Mucosa of gallbladder (tissue), 1 donor: ENCODE measurements around the gene OR1L4. TPM values are rescaled to one million over a fixed set of nuclear protein-coding genes. Genes with fewer than 3 reads are reported as not detected.

Experiments
- DNase-seq: peaks from one replicate; pipeline ENCODE4 v3.0.0-alpha.2; 2020; ENCODE audit warnings: low spot score
- total RNA-seq: library from RNA; stranded (reverse); gene quantifications from one replicate; pipeline ENCODE4 v1.2.1, GENCODE V29; 2021
- donor health status: DM: no; HTN: no; CAD: no.

OR1L4 gene, protein sequence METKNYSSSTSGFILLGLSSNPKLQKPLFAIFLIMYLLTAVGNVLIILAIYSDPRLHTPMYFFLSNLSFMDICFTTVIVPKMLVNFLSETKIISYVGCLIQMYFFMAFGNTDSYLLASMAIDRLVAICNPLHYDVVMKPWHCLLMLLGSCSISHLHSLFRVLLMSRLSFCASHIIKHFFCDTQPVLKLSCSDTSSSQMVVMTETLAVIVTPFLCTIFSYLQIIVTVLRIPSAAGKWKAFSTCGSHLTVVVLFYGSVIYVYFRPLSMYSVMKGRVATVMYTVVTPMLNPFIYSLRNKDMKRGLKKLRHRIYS
- not detected for total RNA-seq

DNA sequence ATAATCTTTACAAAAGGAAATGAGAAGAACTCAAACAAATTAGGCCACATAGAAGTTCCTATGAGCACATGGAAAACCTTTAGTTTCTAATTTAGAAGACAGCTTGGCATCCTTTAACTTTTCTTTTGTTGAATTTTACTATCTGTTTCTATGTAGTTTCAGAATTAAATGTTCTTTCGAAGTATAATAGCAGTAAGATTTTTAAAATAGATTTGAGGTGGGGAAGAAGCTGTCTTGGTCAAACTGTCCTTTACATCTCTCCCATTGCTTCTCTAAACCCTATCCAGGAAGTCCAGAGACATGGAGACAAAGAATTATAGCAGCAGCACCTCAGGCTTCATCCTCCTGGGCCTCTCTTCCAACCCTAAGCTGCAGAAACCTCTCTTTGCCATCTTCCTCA is at the start of gene OR1L4:
TSS of gene OR1L4 (plus strand) at position 301 of the 400 bp plus-strand sequence. CDS start at position 301, 0 bp downstream.
- DNase-seq: no peak

DNA sequence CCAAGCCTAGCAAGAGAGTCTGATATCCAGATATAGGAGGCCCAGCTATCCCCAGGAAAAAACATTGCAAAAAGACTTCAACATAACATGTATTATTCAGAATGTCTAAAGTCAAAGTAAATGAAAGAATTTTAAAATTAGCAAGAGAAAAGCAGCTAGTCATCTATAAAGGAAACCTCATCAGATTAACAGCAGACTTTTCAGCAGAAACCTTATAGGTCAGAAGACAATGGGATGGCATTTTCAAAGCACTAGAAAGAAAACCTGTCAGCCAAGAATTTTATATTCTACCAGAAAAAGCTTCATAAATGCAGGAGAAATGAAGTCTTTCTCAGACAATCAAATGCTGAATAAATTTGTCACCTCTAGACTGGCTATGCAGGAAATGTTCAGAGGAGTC is 38.9 kb upstream of the OR1L4 start:
- no peak for DNase-seq

DNA sequence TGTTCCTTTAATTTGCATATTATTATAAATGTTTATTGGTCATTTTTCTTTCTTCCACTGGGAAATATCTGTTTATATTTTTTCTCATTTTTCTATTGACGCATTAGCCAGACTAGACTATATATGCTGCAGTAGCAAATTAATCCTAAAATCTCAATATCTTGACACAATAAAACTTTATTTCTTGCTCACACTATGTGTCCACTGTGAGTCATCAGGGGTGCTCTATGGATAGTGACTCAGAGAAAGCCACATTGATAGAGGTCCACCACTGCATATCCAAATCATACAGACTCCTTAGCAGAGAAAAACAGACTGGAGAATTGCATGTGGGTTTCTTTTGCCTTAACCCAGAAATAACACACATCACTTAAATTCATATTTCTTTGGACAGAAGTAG is 28.1 kb upstream of the OR1L4 start:
- DNase-seq: no peak

DNA sequence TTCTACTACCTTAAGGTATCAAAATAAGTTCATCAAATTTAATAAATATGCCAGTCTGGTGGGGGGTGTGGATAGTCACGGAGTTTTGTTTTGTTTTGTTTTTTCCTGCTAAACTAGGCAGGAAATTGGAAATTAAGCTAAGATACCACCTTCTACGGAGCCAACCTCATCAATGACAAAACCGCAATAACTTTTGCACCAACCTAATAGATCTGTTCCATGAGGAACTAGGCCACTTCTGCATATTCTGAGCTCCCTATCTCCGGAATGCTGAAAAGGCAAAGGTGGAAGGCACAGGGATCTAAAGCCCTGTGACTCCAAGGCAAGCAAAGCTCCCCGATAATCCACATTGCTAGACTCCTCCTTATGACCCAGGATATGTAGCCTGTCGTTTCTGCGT is 5.8 kb upstream of the OR1L4 start:
- DNase-seq: no peak

DNA sequence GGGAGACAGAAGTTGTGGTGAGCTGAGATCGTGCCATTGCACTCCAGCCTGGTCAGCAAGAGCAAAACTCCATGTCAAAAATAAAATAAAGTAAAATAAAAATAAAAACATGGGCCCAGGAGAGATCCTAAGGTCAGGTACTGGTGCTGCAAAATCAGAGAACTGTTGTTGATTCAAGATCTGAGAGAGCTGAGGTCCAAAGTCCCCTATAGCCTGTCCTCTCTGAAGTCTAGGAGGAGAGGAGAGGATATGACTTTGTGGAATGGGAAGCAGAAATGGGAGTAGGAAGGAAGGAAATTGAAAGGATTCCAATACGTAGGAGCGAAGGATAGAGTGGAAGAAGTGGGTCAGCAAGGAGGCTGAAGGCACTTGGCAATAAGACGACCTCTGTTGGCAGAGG is 4.6 kb upstream of the OR1L4 start:
- DNase-seq: no peak

DNA sequence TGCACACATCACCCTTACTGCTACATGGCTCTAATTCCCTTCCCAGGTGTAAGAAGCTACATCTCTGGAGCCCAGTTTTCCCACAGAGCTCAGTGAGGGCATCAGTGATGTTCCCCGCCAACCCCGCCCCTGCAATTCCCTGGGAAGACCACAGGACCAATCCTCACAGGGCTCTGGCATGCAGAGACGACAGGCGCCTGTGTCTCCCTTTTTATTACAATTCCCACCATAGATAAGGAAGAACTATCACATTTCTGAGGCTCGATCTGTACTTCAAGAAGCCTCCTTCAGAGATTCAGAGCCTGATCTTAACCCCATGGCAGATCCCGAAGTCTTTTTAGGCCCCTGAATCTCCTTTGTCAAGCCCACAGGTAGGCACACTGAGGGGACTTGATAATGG is 18.2 kb downstream of the OR1L4 start, which contains the start of gene OR1L6:
TSS of gene OR1L6 (plus strand) at position 301 of the 400 bp plus-strand sequence. CDS start 7,545 bp downstream, outside the sequence.
- DNase-seq: no peak

DNA sequence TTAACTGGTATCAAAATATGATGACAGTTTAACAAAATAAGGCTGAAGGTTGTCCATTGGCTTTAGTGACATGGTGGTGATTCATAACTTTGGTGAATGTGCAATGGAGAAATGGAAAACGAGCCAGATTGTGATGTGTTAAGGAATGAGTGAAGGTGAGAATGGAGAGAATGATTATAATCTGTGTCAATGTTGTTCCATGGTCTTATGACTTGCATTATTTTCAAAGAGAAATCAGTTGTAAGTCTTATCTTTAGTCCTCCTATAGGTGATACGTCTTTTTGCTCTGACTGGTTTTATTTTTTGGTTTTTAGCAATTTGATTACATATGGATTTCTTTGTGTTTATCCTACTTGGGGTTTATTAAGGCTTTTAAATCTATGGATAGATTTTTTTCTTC is 31.0 kb downstream of the OR1L4 start:
- DNase-seq: no peak

DNA sequence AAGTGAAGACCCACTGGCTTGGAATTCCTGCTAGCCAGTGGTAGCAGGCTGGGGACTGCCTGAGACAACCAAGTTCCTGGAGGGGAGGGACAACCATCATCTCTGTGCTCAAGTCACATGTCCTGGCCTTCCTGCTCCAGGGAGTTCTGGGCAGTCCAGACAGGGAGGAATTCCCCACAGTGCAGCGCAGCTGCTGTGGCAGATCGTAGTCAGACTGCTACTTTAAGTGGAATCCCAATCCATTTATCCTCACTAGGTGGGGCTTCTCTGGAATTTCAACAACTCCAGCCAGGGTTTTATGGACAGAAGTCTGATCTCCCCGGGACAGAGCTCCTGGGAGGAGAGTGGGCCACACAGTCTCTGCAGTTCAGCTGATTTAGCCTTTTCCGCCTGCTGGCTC is 44.0 kb downstream of the OR1L4 start:
- no peak for DNase-seq

Other genes with a start within 250 kb of the OR1L4 start
- not detected for gene OR1J1, start 246.1 kb upstream of the OR1L4 start, total RNA-seq
- not detected for gene OR1J2, start 213.2 kb upstream of the OR1L4 start, total RNA-seq
- gene OR1J4, start 204.8 kb upstream of the OR1L4 start, total RNA-seq: not detected
- not detected for gene OR1N1, start 196.7 kb upstream of the OR1L4 start, total RNA-seq
- gene OR1N2, start 170.9 kb upstream of the OR1L4 start, total RNA-seq: not detected
- gene OR1L8, start 140.6 kb upstream of the OR1L4 start, total RNA-seq: not detected
- gene OR1Q1, start 109.3 kb upstream of the OR1L4 start, total RNA-seq: not detected
- not detected for gene OR1B1, start 66.4 kb upstream of the OR1L4 start, total RNA-seq
- not detected for gene OR1L1, start 62.3 kb upstream of the OR1L4 start, total RNA-seq
- gene OR1L3, start 48.9 kb upstream of the OR1L4 start, total RNA-seq: not detected
- gene OR1L6, start 18.3 kb downstream of the OR1L4 start, total RNA-seq: not detected
- not detected for gene OR5C1, start 64.9 kb downstream of the OR1L4 start, total RNA-seq
- not detected for gene OR1K1, start 76.1 kb downstream of the OR1L4 start, total RNA-seq
- gene PDCL, start 104.6 kb downstream of the OR1L4 start, total RNA-seq: 22.9 TPM
- 39.9 TPM for gene RC3H2, start 181.4 kb downstream of the OR1L4 start, total RNA-seq
- gene ZBTB6, start 189.3 kb downstream of the OR1L4 start, total RNA-seq: 7.2 TPM
- 8.4 TPM for gene ZBTB26, start 207.5 kb downstream of the OR1L4 start, total RNA-seq
- 55.6 TPM for gene RABGAP1, start 217.0 kb downstream of the OR1L4 start, total RNA-seq